Ovary (tissue), 9 donors: ENCODE measurements around the gene SLC4A8. TPM values are rescaled to one million over a fixed set of nuclear protein-coding genes. Genes with fewer than 3 reads are reported as not detected.

Experiments
- DNase-seq, 5 donors: peaks; one replicate each; pipeline ENCODE4 v3.0.0-alpha.2; 2019 to 2020
- H3K27ac ChIP-seq, 2 donors: fragments of 200-600 bp; one replicate each; pipeline versions ENCODE4 v1.5.1 to v1.8.0; 2019 to 2022
- H3K27me3 ChIP-seq: fragments of 200-600 bp; one replicate; pipeline ENCODE4 v1.8.0; 2022
- H3K36me3 ChIP-seq: fragments of 200-600 bp; sonication (generic); one replicate; pipeline ENCODE4 v1.5.1; 2019
- H3K4me1 ChIP-seq: one replicate; pipeline ENCODE4 v1.8.1; 2013; ENCODE audit warnings: mild to moderate bottlenecking, moderate library complexity; ENCODE audit not compliant: insufficient read depth
- H3K4me3 ChIP-seq: fragments of 200-600 bp; sonication (generic); one replicate; pipeline ENCODE4 v1.5.1; 2017
- H3K9me3 ChIP-seq, 2 donors: fragments of 200-600 bp in 1 of 2; sonication (generic) in 1 of 2; one replicate each; pipeline versions ENCODE4 v1.5.1 to v1.8.1; 2013 to 2019; ENCODE audit warnings: mild to moderate bottlenecking in 1 of 2, moderate library complexity in 1 of 2
- EP300 ChIP-seq: sonication (generic); formaldehyde crosslinking; IDR thresholded peaks from one replicate; pipeline ENCODE4 v1.6.1; 2017; ENCODE audit warnings: antibody characterized with exemption
- POLR2A ChIP-seq: fragments of 450-650 bp; IDR thresholded peaks from one replicate; pipeline ENCODE4 v1.6.1; 2017; ENCODE audit warnings: antibody characterized with exemption, mild to moderate bottlenecking, moderate library complexity
- WGBS, 3 donors: extraction: QIAGEN DNeasy Blood & Tissue Kit in 1 of 3; methylation state at CpG; one replicate each; pipeline versions ENCODE4 v1.1.5 to v1.1.7; 2013 to 2017; 5-methylcytosine and 5-hydroxymethylcytosine counted together
- intact Hi-C, 4 donors: fragments of 100-400 bp; cut with DNase I; formaldehyde crosslinking; loops; one replicate each; pipeline versions ENCODE4 v1.11.0 to v1.15.1; 2022 to 2023
- polyA plus RNA-seq, 2 donors: library from polyadenylated mRNA; stranded (reverse); fragments of 200-250 nt in 1 of 2; fragments of 350-450 nt in 1 of 2; fragmentation: Illumina TruSeq in 1 of 2; extraction: RNeasy Lipid Tissue Mini Kit (QIAGEN cat#74804) in 1 of 2; gene quantifications; one replicate each; pipeline ENCODE4 v1.2.3, GENCODE V29; 2013 to 2014
- total RNA-seq, 7 donors: library from RNA; depleted of rRNA in 2 of 7; stranded (reverse); fragments of >200 nt in 2 of 7; fragmentation: NEBNext Ultra II Directional in 3 of 7; extraction: Animal tissue kit (Norgen Biotek cat#: 25700) in 3 of 7; gene quantifications; one replicate each; pipeline versions ENCODE4 v1.1.0 to v1.2.4, GENCODE V29; 2016 to 2023
- TF ChIP-seq, protein P1 (sequence below), 3 donors: fragments of 450-650 bp in 2 of 3; fragments of 200-600 bp in 1 of 3; IDR thresholded peaks; one replicate each; pipeline versions ENCODE4 v1.5.1 to v1.8.0; 2016 to 2022; ENCODE audit warnings: antibody characterized with exemption in 3 of 3, mild to moderate bottlenecking in 1 of 3
- donor health status: DM: no; HTN: no; CAD: no; lungs with moderate emphysema.
- donor health status: DM: no; HTN: no; CAD: no.
- donor health status: Bipolar disorder and iron deficiency.
- donor health status: DM: yes; HTN: yes; CAD: no.
- donor health status: DM: no; HTN: no; CAD: no.
- donor health status: DM: yes; HTN: yes; CAD: no.

The SLC4A8 gene
- total and polyA plus RNA-seq, 9 donors, result 1.5 to 18.5 (median 7.8) TPM

DNA sequence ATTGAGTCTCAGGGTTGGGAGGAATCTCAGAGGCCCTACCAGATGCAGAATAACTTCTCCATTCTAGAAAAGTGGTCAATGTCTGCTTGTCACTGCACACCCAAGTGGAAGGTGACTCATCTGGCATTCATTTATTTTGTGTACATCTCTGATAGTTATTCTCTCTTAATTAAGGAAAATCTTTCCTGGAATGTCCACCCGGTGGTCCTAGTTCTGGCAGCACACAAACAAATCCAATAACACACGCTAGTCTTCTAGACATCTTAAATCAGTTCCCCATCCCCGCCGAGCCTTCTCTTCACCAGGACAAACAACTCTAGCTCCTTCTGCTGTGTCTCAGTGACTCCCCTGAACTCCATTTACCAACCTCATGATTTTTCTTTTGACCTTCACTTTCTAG lies 116.4 kb downstream of the SLC4A8 start:
- DNase-seq, result no peak
- TF ChIP-seq EP300, result no peak
- TF ChIP-seq POLR2A, result no peak
- TF ChIP-seq, protein P1, sequence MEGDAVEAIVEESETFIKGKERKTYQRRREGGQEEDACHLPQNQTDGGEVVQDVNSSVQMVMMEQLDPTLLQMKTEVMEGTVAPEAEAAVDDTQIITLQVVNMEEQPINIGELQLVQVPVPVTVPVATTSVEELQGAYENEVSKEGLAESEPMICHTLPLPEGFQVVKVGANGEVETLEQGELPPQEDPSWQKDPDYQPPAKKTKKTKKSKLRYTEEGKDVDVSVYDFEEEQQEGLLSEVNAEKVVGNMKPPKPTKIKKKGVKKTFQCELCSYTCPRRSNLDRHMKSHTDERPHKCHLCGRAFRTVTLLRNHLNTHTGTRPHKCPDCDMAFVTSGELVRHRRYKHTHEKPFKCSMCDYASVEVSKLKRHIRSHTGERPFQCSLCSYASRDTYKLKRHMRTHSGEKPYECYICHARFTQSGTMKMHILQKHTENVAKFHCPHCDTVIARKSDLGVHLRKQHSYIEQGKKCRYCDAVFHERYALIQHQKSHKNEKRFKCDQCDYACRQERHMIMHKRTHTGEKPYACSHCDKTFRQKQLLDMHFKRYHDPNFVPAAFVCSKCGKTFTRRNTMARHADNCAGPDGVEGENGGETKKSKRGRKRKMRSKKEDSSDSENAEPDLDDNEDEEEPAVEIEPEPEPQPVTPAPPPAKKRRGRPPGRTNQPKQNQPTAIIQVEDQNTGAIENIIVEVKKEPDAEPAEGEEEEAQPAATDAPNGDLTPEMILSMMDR (IDR thresholded peaks at IDR 0.05), result no peak
- intact Hi-C loops, result no loop called here
- no peak overlapping the region for H3K27ac ChIP-seq
- H3K36me3 ChIP-seq, result no peaks in the 10 kb centered on the region
- no peak overlapping the region for H3K4me3 ChIP-seq
- H3K27me3 ChIP-seq, result no peaks in the 10 kb centered on the region
- 53 to 71% (median 64%) methylated on average over 4 of the region's 4 CpGs for WGBS, 3 donors
- no peaks in the 10 kb centered on the region for H3K4me1 ChIP-seq
- H3K9me3 ChIP-seq, result no peaks in the 10 kb centered on the region

DNA sequence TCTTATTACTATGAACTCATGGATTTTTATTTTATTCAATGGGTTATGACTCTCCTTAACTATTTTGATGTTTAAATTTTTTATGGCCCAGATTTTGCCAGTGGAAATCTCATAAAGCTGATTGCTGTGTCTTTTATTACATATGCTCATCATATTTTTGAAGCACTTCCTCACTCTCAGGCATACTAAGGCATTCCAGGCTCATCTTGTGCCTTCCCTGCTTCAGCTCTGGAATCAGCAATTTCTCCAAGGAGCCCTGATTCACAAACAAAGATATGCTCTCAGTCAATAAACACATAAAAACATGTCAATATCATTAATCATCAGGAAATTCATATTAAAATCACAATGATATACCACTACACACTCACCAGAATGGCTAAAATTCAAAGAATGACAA lies 121.5 kb downstream of the SLC4A8 start:
- intact Hi-C loops, result no loop called here
- no peak for TF ChIP-seq POLR2A
- TF ChIP-seq, protein P1 (IDR thresholded peaks at IDR 0.05), result no peak
- no peak for TF ChIP-seq EP300
- Histone ChIP-seq H3K4me3 (no peak overlapping the region), H3K27ac (no peak overlapping the region), H3K4me1 (no peaks in the 10 kb centered on the region), H3K9me3 (no peaks in the 10 kb centered on the region), H3K27me3 (no peaks in the 10 kb centered on the region), H3K36me3 (no peaks in the 10 kb centered on the region)
- DNase-seq, result no peak

DNA sequence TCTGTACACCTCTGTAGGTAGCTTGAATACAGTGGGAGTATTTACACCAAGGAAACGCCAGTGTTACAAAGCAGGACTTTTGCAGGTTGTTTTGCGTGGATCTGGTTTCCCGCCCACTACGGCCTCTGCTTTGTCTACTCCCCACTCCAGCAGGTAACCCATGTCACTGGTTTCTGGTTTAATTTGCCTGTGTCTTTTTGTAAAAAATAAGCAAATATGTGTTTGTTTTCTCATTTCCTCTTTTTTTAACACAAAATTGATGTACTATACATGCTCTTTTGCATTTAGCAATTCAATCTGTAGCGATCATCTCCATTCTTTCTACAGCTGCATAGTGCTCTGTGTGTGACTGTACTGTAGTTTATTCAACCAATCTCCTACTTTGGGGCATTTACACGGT lies 123.0 kb downstream of the SLC4A8 start:
- 78 to 82% (median 82%) methylated on average over 6 of the region's 6 CpGs for WGBS, 3 donors
- H3K27ac ChIP-seq, result no peak overlapping the region
- no peak overlapping the region for H3K4me3 ChIP-seq
- TF ChIP-seq POLR2A (no peak), EP300 (no peak)
- TF ChIP-seq, protein P1 (IDR thresholded peaks at IDR 0.05), result no peak
- no peaks in the 10 kb centered on the region for H3K9me3 ChIP-seq
- H3K27me3 ChIP-seq, result no peaks in the 10 kb centered on the region
- no peak for DNase-seq
- no peaks in the 10 kb centered on the region for H3K4me1 ChIP-seq
- intact Hi-C loops, result no loop called here
- no peaks in the 10 kb centered on the region for H3K36me3 ChIP-seq

DNA sequence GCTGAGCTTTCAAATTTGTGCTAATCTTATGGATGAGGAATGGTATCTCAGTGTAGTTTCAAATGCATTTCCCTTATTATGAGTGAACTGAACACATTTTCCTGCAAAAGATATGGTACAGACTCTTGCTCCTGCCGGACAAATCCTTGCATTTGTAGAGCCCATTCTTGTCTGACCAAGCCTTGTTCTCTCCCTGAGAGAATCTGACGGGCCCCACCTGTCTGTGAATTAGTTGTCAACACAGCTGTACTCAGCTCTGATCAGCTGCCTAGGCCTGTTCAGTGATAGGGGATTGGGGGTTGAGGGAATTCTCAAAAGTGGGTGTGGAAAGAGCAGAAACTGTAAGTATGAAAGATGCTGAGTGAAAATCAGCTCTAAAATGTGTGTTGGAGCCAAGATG lies 123.6 kb downstream of the SLC4A8 start:
- DNase-seq, result no peak
- WGBS, 3 donors, result 26 to 33% (median 30%) methylated on average over 2 of the region's 2 CpGs
- intact Hi-C loops, result no loop called here

More for the DNA sequence above, 123.6 kb downstream of the SLC4A8 start:
- H3K4me3 ChIP-seq, result no peak overlapping the region
- no peaks in the 10 kb centered on the region for H3K4me1 ChIP-seq
- H3K27me3 ChIP-seq, result no peaks in the 10 kb centered on the region
- H3K9me3 ChIP-seq, result no peaks in the 10 kb centered on the region
- TF ChIP-seq EP300 (no peak), POLR2A (no peak)
- TF ChIP-seq, protein P1 (IDR thresholded peaks at IDR 0.05), result no peak
- H3K36me3 ChIP-seq, result no peaks in the 10 kb centered on the region
- H3K27ac ChIP-seq, result no peak overlapping the region
